ENCODE data around the gene ZNF532.

- TF ChIP-seq CTCF (IDR thresholded peaks at IDR 0.05) = no peak
- no peak for TF ChIP-seq SIN3A (IDR thresholded peaks at IDR 0.05; ENCODE audit: borderline replicate concordance, insufficient read depth, low read depth, low read length)
- no peak for TF ChIP-seq POLR2AphosphoS5 (IDR thresholded peaks at IDR 0.05; ENCODE audit: low read depth, low read length)
- no peak for TF ChIP-seq REST (IDR thresholded peaks at IDR 0.05; ENCODE audit: insufficient read depth in 1 of 2, low read depth in 2 of 2, low read length in 1 of 2)
These were observed 35.5 kb downstream of the ZNF532 start for GRCh38 chr18:58900015-58900649.
